ENCODE measurements around the gene CDK9. TPM values are rescaled to one million over a fixed set of nuclear protein-coding genes. Genes with fewer than 3 reads are reported as not detected.

CDK9 gene
- total RNA-seq, 2 donors from 2014 or later = 37.2 to 53.3 TPM

DNA sequence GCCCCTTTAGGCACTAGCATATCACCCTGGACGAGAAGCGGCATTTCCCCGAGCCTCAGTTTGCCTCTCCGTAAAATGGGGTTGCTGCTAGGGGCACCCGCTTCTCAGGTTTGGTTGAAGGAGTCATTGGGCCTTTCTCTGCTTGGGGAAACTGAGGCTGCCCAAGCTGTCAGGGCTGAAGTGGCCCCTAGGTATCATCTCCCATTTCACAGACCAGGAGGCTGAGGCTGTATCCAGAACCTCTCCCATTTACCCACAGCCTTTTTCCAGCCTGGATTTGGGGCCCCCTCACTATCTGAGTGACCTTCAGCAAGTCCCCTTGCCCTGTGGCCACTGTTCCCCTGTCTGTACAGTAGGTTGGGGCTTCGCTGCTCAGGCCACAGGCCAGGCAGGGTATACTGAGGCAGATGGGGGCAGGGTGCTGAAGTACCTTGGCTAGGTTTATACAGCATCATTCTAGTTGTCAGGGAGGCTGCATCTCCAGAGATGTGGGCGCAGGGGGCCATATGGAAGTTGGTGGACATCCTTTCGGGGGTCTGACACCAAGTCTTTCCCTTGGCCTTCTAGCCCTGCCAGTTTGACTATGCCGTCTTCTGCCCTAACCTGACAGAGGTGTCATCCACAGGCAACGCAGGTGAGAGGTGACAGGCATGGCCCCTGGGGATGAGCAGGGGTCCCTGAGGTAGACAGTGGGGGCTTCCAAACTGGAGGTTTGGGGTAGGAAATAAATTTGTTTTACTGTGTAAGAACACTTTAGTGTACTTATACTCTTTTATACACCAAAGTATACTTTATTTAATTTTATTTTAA, 24.7 kb downstream of the CDK9 start:
- no peaks in the 10 kb centered on the region for H3K9me3 ChIP-seq
- peaks cover 55% of the 10 kb centered on the region for H3K36me3 ChIP-seq
- no peak for DNase-seq (ENCODE audit: low spot score)
- peaks cover 0 to 18% of the 10 kb centered on the region in 2 donors for H3K4me1 ChIP-seq
- H3K27ac ChIP-seq = peak overlapping the region in 1 of 2 donors; percentile 77
- TF ChIP-seq, protein P1, sequence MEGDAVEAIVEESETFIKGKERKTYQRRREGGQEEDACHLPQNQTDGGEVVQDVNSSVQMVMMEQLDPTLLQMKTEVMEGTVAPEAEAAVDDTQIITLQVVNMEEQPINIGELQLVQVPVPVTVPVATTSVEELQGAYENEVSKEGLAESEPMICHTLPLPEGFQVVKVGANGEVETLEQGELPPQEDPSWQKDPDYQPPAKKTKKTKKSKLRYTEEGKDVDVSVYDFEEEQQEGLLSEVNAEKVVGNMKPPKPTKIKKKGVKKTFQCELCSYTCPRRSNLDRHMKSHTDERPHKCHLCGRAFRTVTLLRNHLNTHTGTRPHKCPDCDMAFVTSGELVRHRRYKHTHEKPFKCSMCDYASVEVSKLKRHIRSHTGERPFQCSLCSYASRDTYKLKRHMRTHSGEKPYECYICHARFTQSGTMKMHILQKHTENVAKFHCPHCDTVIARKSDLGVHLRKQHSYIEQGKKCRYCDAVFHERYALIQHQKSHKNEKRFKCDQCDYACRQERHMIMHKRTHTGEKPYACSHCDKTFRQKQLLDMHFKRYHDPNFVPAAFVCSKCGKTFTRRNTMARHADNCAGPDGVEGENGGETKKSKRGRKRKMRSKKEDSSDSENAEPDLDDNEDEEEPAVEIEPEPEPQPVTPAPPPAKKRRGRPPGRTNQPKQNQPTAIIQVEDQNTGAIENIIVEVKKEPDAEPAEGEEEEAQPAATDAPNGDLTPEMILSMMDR (IDR thresholded peaks at IDR 0.05) = no peak
- H3K4me3 ChIP-seq = no peak overlapping the region
- no peaks in the 10 kb centered on the region for H3K27me3 ChIP-seq

DNA sequence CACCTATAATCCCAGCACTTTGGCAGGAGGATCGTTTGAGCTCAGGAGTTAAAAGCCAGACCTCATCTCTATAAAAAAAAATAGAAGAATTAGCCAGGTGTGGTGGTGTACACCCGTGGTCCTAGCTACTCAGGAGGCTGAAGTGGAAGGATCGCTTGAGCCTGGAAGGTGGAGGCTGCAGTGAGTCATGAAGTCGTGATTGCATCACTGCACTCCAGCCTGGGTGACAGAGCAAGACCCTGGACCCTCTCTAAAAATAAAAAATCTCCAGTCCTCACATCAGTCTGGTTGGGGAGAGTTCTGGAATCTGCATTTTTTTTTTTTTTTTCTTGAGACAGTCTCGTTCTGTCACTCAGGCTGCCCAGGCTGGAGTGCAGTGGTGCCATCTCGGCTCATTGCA, 26.2 kb downstream of the CDK9 start:
- Histone ChIP-seq H3K4me3 (no peak overlapping the region), H3K27ac (no peak overlapping the region), H3K4me1 (peaks cover 0 to 18% of the 10 kb centered on the region in 2 donors), H3K9me3 (no peaks in the 10 kb centered on the region), H3K36me3 (peaks cover 65% of the 10 kb centered on the region), H3K27me3 (no peaks in the 10 kb centered on the region)
- no peak for DNase-seq (ENCODE audit: low spot score)
- TF ChIP-seq, protein P1 (IDR thresholded peaks at IDR 0.05) = no peak

- H3K4me1 ChIP-seq = peaks cover 0 to 28% of the 10 kb centered on the region in 2 donors
- no peak overlapping the region for H3K27ac ChIP-seq
- no peak overlapping the region for H3K4me3 ChIP-seq
- no peak for DNase-seq (ENCODE audit: low spot score)
- peaks cover 65% of the 10 kb centered on the region for H3K36me3 ChIP-seq
- no peaks in the 10 kb centered on the region for H3K9me3 ChIP-seq
- H3K27me3 ChIP-seq = no peaks in the 10 kb centered on the region
- TF ChIP-seq, protein P1 (IDR thresholded peaks at IDR 0.05) = no peak
Observed at GRCh38 chr9:127812936-127813675, 27.3 kb downstream of the CDK9 start.

GRCh38 chr9:127813686-127814226, 27.9 kb downstream of the CDK9 start:
- no peak overlapping the region for H3K27ac ChIP-seq
- peaks cover 71% of the 10 kb centered on the region for H3K36me3 ChIP-seq
- H3K9me3 ChIP-seq = no peaks in the 10 kb centered on the region
- no peak for DNase-seq (ENCODE audit: low spot score)
- H3K4me1 ChIP-seq = peaks cover 0 to 28% of the 10 kb centered on the region in 2 donors
- no peaks in the 10 kb centered on the region for H3K27me3 ChIP-seq
- TF ChIP-seq, protein P1 (IDR thresholded peaks at IDR 0.05) = no peak
- no peak overlapping the region for H3K4me3 ChIP-seq

DNA sequence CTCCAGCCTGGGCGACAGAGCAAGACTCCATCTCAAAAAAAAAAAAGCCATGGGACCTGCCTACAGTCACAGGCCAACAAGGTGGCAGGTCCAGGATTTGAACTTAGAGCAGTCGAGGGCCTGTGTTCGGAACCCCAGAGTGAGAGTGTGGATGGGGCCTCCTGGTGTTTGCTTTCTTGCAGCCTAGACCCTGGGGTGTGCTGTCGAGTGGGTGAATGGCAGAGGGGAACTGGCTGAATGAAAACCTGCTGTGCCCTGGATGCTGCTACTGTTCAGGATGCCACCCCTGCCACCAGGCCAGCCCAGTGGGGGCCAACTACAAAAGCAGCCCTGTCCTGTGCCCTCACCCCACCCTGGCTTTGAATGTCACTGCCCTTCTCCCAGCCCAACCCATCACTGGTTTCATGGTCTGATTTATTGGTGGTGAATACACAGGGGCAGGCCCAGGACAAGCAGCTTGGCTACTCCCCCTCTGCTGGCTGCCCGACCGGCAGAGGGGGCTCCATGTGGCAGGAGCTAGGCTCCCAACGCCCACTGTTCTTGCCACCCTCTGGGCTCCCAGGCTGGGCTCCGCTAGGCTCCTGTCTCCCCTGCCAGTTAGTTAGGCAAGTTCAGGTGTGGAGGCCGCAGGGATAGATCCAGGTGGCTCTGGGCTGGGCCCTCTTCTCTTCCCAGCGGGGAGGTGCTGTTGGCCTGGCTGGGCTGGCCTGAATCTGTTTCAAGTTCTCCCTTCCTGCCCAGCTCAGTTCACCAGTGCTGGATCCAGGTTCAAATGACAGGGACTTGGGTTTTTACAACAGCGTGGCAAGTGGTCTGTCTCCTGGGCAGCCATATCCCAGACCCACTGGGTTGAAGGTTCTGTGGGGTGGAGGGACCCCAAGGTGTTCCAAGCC, 29.0 kb downstream of the CDK9 start:
- no peak for DNase-seq (ENCODE audit: low spot score)
- H3K4me3 ChIP-seq = no peak overlapping the region
- peaks cover 82% of the 10 kb centered on the region for H3K36me3 ChIP-seq
- peaks cover 0 to 16% of the 10 kb centered on the region in 2 donors for H3K4me1 ChIP-seq
- TF ChIP-seq, protein P1 (IDR thresholded peaks at IDR 0.05) = no peak
- H3K9me3 ChIP-seq = no peaks in the 10 kb centered on the region
- no peak overlapping the region for H3K27ac ChIP-seq
- no peaks in the 10 kb centered on the region for H3K27me3 ChIP-seq

All from right atrium auricular region (tissue), 2 donors.